Astrocyte (in vitro differentiated cells and primary cell): Measurements from ENCODE around the gene SIK1.
"Not testable (repeated sequence)": the region's sequence is repeated elsewhere in the genome, so short reads cannot be mapped to it uniquely, and the experiment has no call there.

ENCODE experiments used
- EZH2 ChIP-seq: IDR thresholded peaks from 2 replicates; pipeline ENCODE4 v1.6.1; 2012; ENCODE audit warnings: mild to moderate bottlenecking, low read length, inconsistent platforms; ENCODE audit not compliant: insufficient read depth
- TF ChIP-seq, protein P1 (sequence below): IDR thresholded peaks from 2 replicates; pipeline ENCODE4 v1.5.1; 2011; ENCODE audit warnings: low read depth, mild to moderate bottlenecking, inconsistent platforms, low read length, moderate library complexity; ENCODE audit not compliant: insufficient read depth

DNA sequence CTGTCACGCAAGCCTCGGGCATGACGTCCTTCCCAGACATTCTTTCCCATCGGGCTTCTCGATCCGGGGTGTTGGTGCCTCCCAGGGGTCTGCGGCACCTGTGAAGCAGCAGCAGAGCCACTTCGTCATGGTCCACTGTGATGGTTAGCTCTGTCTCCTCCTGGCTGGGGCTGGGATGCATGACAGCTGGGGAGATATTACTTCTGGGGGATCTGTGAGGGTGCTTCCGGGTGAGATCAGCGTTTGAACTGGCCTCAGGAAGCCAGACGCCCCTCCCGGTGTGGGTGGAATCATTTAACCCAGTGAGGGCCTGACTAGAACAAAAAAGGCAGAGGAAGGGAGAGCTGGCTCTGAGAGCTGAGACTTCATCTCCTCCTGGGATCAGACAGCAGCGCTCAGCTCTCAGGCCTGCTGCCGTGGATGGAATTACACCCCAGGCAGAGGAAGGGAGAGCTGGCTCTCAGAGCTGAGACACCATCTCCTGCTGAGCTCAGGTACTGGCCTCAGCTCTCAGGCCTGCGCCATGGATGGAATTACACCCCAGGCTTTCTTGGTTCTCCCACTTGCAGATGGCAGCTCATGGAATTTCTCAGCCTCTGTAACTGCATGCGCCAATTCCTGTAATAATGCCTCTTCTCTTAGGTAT lies 44.8 kb upstream of the SIK1 start:
- TF ChIP-seq, protein P1, sequence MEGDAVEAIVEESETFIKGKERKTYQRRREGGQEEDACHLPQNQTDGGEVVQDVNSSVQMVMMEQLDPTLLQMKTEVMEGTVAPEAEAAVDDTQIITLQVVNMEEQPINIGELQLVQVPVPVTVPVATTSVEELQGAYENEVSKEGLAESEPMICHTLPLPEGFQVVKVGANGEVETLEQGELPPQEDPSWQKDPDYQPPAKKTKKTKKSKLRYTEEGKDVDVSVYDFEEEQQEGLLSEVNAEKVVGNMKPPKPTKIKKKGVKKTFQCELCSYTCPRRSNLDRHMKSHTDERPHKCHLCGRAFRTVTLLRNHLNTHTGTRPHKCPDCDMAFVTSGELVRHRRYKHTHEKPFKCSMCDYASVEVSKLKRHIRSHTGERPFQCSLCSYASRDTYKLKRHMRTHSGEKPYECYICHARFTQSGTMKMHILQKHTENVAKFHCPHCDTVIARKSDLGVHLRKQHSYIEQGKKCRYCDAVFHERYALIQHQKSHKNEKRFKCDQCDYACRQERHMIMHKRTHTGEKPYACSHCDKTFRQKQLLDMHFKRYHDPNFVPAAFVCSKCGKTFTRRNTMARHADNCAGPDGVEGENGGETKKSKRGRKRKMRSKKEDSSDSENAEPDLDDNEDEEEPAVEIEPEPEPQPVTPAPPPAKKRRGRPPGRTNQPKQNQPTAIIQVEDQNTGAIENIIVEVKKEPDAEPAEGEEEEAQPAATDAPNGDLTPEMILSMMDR: not testable (repeated sequence)
- TF ChIP-seq EZH2: not testable (repeated sequence)
